ENCODE measurements around the gene BHLHE23.
A peak's percentile ranks its signal among the peaks of the same experiment; 100 is the strongest.

BHLHE23 gene

GRCh38 chr20:63051186-63051860 is 44.6 kb upstream of the BHLHE23 start:
- no peak overlapping the region for H3K14ac ChIP-seq (ENCODE audit: low read length)
- H3K4me3 ChIP-seq (ENCODE audit: low read length in 2 of 2), result no peak overlapping the region
- DNase-seq (ENCODE audit: low spot score), result no peak
- H3K9ac ChIP-seq (ENCODE audit: low read depth, low read length, poor library complexity), result peak overlapping the region; percentile 9
- no peak overlapping the region for H3K23ac ChIP-seq (ENCODE audit: low read depth, low read length, poor library complexity)
- no peaks in the 10 kb centered on the region for H3K79me1 ChIP-seq (ENCODE audit: low read depth, low read length)
- no peak overlapping the region for H2AFZ ChIP-seq (ENCODE audit: low read length)
- H2BK12ac ChIP-seq (ENCODE audit: low read length), result no peak overlapping the region
- peaks cover 17 to 18% of the 10 kb centered on the region in 2 donors for H3K4me1 ChIP-seq (ENCODE audit: control insufficient read depth in 2 of 2, insufficient read depth in 1 of 2, low read depth in 1 of 2, low read length in 2 of 2)
- H3K4ac ChIP-seq (ENCODE audit: low read length), result no peak overlapping the region
- H3K27ac ChIP-seq (replicated peaks; ENCODE audit: low read length), result no peak overlapping the region
- H3K18ac ChIP-seq (ENCODE audit: low read length), result peak overlapping the region; percentile 11
- no peak overlapping the region for H4K8ac ChIP-seq (ENCODE audit: low read depth, low read length)
- H2BK120ac ChIP-seq (ENCODE audit: low read depth, low read length), result no peak overlapping the region
- peaks cover 0 to 16% (median 0%) of the 10 kb centered on the region in 3 experiments for H3K27me3 ChIP-seq (ENCODE audit: control insufficient read depth in 3 of 3, insufficient read depth in 3 of 3, low read depth in 1 of 3, low read length in 3 of 3)
- peaks cover 4% of the 10 kb centered on the region in 2 donors for H3K9me3 ChIP-seq (replicated peaks in 1 of 2; ENCODE audit: control insufficient read depth in 2 of 2, insufficient read depth in 1 of 2, low read depth in 1 of 2, low read length in 2 of 2)
- no peak overlapping the region for H3K4me2 ChIP-seq (ENCODE audit: insufficient read depth, low read length, poor library complexity, severe bottlenecking)
- H2AK5ac ChIP-seq (ENCODE audit: low read depth, low read length), result no peak overlapping the region
- H3K36me3 ChIP-seq (replicated peaks in 1 of 2; ENCODE audit: control insufficient read depth in 2 of 2, insufficient read depth in 2 of 2, low read length in 2 of 2), result no peaks in the 10 kb centered on the region
- no peak overlapping the region for H2BK15ac ChIP-seq (ENCODE audit: low read length)
- WGBS, 2 donors (ENCODE audit: extremely low coverage in 2 of 2, insufficient read length in 2 of 2, insufficient replicate concordance in 1 of 2), result no CpG with 5 or more reads among the region's 13 CpGs
- no peak overlapping the region for H4K91ac ChIP-seq (ENCODE audit: low read depth, low read length, poor library complexity)
- no peak overlapping the region for H2BK5ac ChIP-seq (ENCODE audit: low read length)

GRCh38 chr20:63050406-63050805 is 43.6 kb upstream of the BHLHE23 start:
- whole genome bisulfite sequencing, 2 donors (ENCODE audit: extremely low coverage in 2 of 2, insufficient read length in 2 of 2, insufficient replicate concordance in 1 of 2), result no CpG with 5 or more reads among the region's 13 CpGs
- Histone ChIP-seq H3K14ac (ENCODE audit: low read length) (peak overlapping the region; percentile 3), H2AK5ac (ENCODE audit: low read depth, low read length) (no peak overlapping the region)

GRCh38 chr20:63049561-63050221 is 42.9 kb upstream of the BHLHE23 start:
- Histone ChIP-seq H3K9me3 (replicated peaks in 1 of 2; ENCODE audit: control insufficient read depth in 2 of 2, insufficient read depth in 1 of 2, low read depth in 1 of 2, low read length in 2 of 2) (peaks cover 4% of the 10 kb centered on the region in 2 donors), H3K4me2 (ENCODE audit: insufficient read depth, low read length, poor library complexity, severe bottlenecking) (no peak overlapping the region), H2BK120ac (ENCODE audit: low read depth, low read length) (no peak overlapping the region), H3K79me1 (ENCODE audit: low read depth, low read length) (no peaks in the 10 kb centered on the region), H2AK5ac (ENCODE audit: low read depth, low read length) (peak overlapping the region; percentile 47), H4K8ac (ENCODE audit: low read depth, low read length) (no peak overlapping the region), H4K91ac (ENCODE audit: low read depth, low read length, poor library complexity) (no peak overlapping the region), H3K18ac (ENCODE audit: low read length) (peak overlapping the region; percentile 8), H3K4ac (ENCODE audit: low read length) (no peak overlapping the region), H3K9ac (ENCODE audit: low read depth, low read length, poor library complexity) (peak overlapping the region; percentile 51), H2BK15ac (ENCODE audit: low read length) (peak overlapping the region; percentile 50), H3K14ac (ENCODE audit: low read length) (peak overlapping the region; percentile 33), H2BK5ac (ENCODE audit: low read length) (peak overlapping the region; percentile 42), H3K27ac (replicated peaks; ENCODE audit: low read length) (no peak overlapping the region), H3K4me1 (ENCODE audit: control insufficient read depth in 2 of 2, insufficient read depth in 1 of 2, low read depth in 1 of 2, low read length in 2 of 2) (peaks cover 15 to 16% of the 10 kb centered on the region in 2 donors), H2AFZ (ENCODE audit: low read length) (no peak overlapping the region), H3K36me3 (replicated peaks in 1 of 2; ENCODE audit: control insufficient read depth in 2 of 2, insufficient read depth in 2 of 2, low read length in 2 of 2) (no peaks in the 10 kb centered on the region), H3K4me3 (ENCODE audit: low read length in 2 of 2) (no peak overlapping the region), H3K27me3 (ENCODE audit: control insufficient read depth in 3 of 3, insufficient read depth in 3 of 3, low read depth in 1 of 3, low read length in 3 of 3) (peaks cover 0 to 30% (median 0%) of the 10 kb centered on the region in 3 experiments), H2BK12ac (ENCODE audit: low read length) (no peak overlapping the region), H3K23ac (ENCODE audit: low read depth, low read length, poor library complexity) (no peak overlapping the region)
- no peak for DNase-seq (ENCODE audit: low spot score)
- WGBS, 2 donors (ENCODE audit: extremely low coverage in 2 of 2, insufficient read length in 2 of 2, insufficient replicate concordance in 1 of 2), result no CpG with 5 or more reads among the region's 19 CpGs

More at GRCh38 chr20:63050406-63050805, 43.6 kb upstream of the BHLHE23 start:
- H3K9me3 ChIP-seq (replicated peaks in 1 of 2; ENCODE audit: control insufficient read depth in 2 of 2, insufficient read depth in 1 of 2, low read depth in 1 of 2, low read length in 2 of 2), result peaks cover 4% of the 10 kb centered on the region in 2 donors
- H2BK5ac ChIP-seq (ENCODE audit: low read length), result no peak overlapping the region
- no peak overlapping the region for H3K23ac ChIP-seq (ENCODE audit: low read depth, low read length, poor library complexity)
- DNase-seq (ENCODE audit: low spot score), result no peak
- H3K79me1 ChIP-seq (ENCODE audit: low read depth, low read length), result no peaks in the 10 kb centered on the region
- peaks cover 15 to 16% of the 10 kb centered on the region in 2 donors for H3K4me1 ChIP-seq (ENCODE audit: control insufficient read depth in 2 of 2, insufficient read depth in 1 of 2, low read depth in 1 of 2, low read length in 2 of 2)
- peaks cover 0 to 24% (median 0%) of the 10 kb centered on the region in 3 experiments for H3K27me3 ChIP-seq (ENCODE audit: control insufficient read depth in 3 of 3, insufficient read depth in 3 of 3, low read depth in 1 of 3, low read length in 3 of 3)
- H3K36me3 ChIP-seq (replicated peaks in 1 of 2; ENCODE audit: control insufficient read depth in 2 of 2, insufficient read depth in 2 of 2, low read length in 2 of 2), result no peaks in the 10 kb centered on the region
- H2AFZ ChIP-seq (ENCODE audit: low read length), result no peak overlapping the region
- H3K18ac ChIP-seq (ENCODE audit: low read length), result no peak overlapping the region
- H3K9ac ChIP-seq (ENCODE audit: low read depth, low read length, poor library complexity), result no peak overlapping the region
- no peak overlapping the region for H3K27ac ChIP-seq (replicated peaks; ENCODE audit: low read length)
- peak overlapping the region; percentile 50 for H2BK15ac ChIP-seq (ENCODE audit: low read length)
- no peak overlapping the region for H2BK120ac ChIP-seq (ENCODE audit: low read depth, low read length)
- H3K4me3 ChIP-seq (ENCODE audit: low read length in 2 of 2), result no peak overlapping the region
- H3K4ac ChIP-seq (ENCODE audit: low read length), result no peak overlapping the region
- H3K4me2 ChIP-seq (ENCODE audit: insufficient read depth, low read length, poor library complexity, severe bottlenecking), result no peak overlapping the region
- H4K91ac ChIP-seq (ENCODE audit: low read depth, low read length, poor library complexity), result no peak overlapping the region
- no peak overlapping the region for H4K8ac ChIP-seq (ENCODE audit: low read depth, low read length)
- H2BK12ac ChIP-seq (ENCODE audit: low read length), result no peak overlapping the region

- H3K27ac ChIP-seq (replicated peaks; ENCODE audit: low read length), result no peak overlapping the region
- H3K27me3 ChIP-seq (ENCODE audit: control insufficient read depth in 3 of 3, insufficient read depth in 3 of 3, low read depth in 1 of 3, low read length in 3 of 3), result peaks cover 0 to 26% (median 0%) of the 10 kb centered on the region in 3 experiments
- no peak overlapping the region for H3K4me2 ChIP-seq (ENCODE audit: insufficient read depth, low read length, poor library complexity, severe bottlenecking)
- H3K4me3 ChIP-seq (ENCODE audit: low read length in 2 of 2), result no peak overlapping the region
- no peak overlapping the region for H3K4ac ChIP-seq (ENCODE audit: low read length)
- no CpG with 5 or more reads among the region's 6 CpGs for WGBS, 2 donors (ENCODE audit: extremely low coverage in 2 of 2, insufficient read length in 2 of 2, insufficient replicate concordance in 1 of 2)
- peaks cover 15 to 16% of the 10 kb centered on the region in 2 donors for H3K4me1 ChIP-seq (ENCODE audit: control insufficient read depth in 2 of 2, insufficient read depth in 1 of 2, low read depth in 1 of 2, low read length in 2 of 2)
- DNase-seq (ENCODE audit: low spot score), result no peak
- H3K36me3 ChIP-seq (replicated peaks in 1 of 2; ENCODE audit: control insufficient read depth in 2 of 2, insufficient read depth in 2 of 2, low read length in 2 of 2), result no peaks in the 10 kb centered on the region
- no peak overlapping the region for H2AFZ ChIP-seq (ENCODE audit: low read length)
- H2BK12ac ChIP-seq (ENCODE audit: low read length), result no peak overlapping the region
- peak overlapping the region; percentile 50 for H2BK15ac ChIP-seq (ENCODE audit: low read length)
- H3K9me3 ChIP-seq (replicated peaks in 1 of 2; ENCODE audit: control insufficient read depth in 2 of 2, insufficient read depth in 1 of 2, low read depth in 1 of 2, low read length in 2 of 2), result peaks cover 4% of the 10 kb centered on the region in 2 donors
- H4K8ac ChIP-seq (ENCODE audit: low read depth, low read length), result no peak overlapping the region
- H3K23ac ChIP-seq (ENCODE audit: low read depth, low read length, poor library complexity), result no peak overlapping the region
- peak overlapping the region; percentile 23 for H2AK5ac ChIP-seq (ENCODE audit: low read depth, low read length)
- no peak overlapping the region for H2BK5ac ChIP-seq (ENCODE audit: low read length)
- H3K18ac ChIP-seq (ENCODE audit: low read length), result no peak overlapping the region
- peak overlapping the region; percentile 33 for H3K14ac ChIP-seq (ENCODE audit: low read length)
- no peaks in the 10 kb centered on the region for H3K79me1 ChIP-seq (ENCODE audit: low read depth, low read length)
- H4K91ac ChIP-seq (ENCODE audit: low read depth, low read length, poor library complexity), result no peak overlapping the region
- H2BK120ac ChIP-seq (ENCODE audit: low read depth, low read length), result no peak overlapping the region
- no peak overlapping the region for H3K9ac ChIP-seq (ENCODE audit: low read depth, low read length, poor library complexity)
Observed at GRCh38 chr20:63049191-63049518, 42.4 kb upstream of the BHLHE23 start.
